Activated naive CD8-positive, alpha-beta T cell treated with anti-CD3 and anti-CD28 coated beads, Interleukin-2, amount 50 U/mL, for 16 hours (primary cell): Measurements from ENCODE around the gene SLC35F1.

ENCODE experiments used
- DNase-seq: peaks from one replicate; pipeline ENCODE4 v3.0.0-alpha.2; 2020; ENCODE audit warnings: low read depth, low spot score

Gene SLC35F1

DNA sequence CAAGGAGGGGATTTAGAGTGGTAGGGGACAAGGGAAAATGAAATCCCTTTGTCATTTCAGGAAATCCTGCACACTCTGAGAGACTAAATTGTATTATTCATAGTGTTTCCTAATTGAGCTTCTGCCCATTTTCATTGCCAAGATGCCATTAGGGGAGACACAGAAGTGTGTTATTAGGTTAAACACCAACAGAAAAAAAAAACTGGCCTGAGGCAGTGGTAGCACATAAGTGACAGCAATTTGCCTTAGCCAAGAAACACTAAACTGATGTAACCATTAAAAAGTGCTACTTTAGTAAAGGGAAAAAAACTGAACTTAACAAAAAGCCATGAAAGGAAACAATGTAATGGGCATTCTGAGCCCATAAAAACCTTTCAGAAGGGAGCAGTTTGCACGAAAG lies 370.6 kb downstream of the SLC35F1 start:
- DNase-seq: no peak

DNA sequence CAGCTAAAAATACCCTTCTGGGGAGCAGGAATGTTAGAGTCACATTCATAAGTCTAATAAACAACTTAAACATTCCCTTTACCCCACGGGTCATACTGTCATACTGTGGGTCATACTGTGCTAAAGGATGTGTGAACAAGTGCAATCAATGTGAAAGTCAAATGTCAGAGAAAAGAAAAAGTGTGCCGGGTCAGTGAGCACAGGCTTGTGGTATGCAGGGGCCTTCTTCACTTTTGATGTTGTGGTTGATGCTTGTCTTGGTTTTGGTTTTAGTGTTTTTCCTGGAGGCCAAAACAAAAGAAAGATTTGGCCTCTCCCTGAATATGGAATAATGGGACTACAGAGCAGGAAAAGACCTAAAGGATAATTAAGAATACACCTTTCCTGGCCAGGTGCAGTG lies 373.1 kb downstream of the SLC35F1 start:
- DNase-seq: no peak

DNA sequence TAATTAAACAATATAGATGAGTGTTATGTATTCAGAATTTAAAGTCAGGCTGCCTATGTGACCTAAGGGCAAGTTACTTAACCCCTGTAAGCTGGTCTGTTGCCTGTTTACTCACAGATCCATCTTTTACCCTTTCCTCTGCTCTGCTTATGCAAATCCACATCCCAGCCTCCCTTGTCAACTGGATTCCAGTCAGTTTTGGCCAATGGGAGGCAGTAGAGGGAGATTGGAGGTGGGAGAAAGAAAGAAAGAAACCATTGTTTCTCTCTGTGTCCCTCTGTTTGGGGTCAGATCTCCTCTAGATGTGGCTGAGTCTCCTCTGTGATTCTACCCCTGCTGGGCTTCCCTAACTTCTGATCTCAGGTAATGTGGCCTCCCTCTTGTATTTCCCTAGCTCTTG lies 374.2 kb downstream of the SLC35F1 start:
- no peak for DNase-seq

DNA sequence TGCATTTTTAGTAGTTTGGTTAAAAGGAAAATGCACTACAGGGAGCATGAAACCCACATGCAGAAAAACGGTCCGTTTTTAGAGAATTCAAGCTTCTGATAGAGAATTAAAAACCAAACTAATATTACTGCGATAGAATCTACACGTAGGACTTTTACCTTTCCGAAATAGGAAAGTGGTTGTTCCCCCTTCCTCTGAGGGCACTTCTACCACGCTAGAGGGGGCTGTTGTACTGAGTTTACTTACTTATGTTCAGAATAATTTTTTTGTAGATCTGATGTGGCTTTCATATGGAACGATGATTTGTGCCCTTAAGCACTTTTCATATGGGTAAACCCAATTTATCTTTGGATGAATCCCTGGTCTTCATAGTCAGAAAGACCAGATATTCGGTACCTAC lies 376.7 kb downstream of the SLC35F1 start:
- DNase-seq: peak; percentile 5

DNA sequence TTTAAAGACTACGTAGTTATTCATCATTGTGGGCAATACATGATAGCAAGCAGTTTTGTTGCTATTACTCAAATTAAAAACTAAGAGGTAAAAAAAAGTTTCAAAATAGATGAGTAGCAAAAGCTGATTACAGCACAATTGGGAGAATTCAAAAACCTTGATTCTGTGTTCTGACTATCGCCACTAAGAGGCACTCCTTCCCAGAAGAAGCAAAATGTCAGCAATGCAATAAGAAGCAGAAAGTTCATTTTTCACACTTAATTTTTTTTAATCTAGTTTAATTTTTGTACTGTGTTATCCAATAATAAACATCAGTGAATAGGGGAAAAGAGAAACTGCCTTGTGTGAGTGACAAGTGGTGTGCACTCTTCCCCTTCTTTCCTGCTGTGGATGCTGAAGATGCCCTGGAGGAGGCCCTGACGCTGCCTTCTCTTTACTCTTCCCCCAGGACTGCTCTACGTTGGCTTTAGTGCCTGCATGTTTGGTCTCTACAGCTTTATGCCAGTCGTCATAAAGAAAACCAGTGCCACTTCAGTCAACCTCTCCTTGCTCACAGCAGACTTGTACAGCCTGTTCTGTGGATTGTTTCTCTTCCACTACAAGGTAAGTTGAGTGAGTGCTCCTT lies 377.8 kb downstream of the SLC35F1 start:
- DNase-seq: no peak

DNA sequence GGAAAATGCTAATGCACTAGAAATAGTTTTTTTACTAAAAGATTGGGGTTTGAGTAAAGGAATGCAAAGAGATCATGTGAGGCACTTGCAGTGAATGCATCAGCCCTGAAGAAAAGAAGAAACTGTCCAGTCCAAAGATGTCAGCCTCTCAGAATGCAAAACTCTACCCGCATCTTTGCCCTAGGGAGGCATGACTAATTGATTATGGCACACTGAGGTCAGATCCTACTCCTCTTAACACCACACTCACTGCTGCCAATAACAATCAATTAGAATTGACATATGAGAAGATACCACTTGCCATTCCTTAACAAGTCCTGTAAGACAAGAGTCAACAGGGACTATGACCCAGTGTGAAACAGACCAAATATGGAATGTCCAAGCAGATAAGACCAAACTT lies 378.7 kb downstream of the SLC35F1 start:
- DNase-seq: no peak

DNA sequence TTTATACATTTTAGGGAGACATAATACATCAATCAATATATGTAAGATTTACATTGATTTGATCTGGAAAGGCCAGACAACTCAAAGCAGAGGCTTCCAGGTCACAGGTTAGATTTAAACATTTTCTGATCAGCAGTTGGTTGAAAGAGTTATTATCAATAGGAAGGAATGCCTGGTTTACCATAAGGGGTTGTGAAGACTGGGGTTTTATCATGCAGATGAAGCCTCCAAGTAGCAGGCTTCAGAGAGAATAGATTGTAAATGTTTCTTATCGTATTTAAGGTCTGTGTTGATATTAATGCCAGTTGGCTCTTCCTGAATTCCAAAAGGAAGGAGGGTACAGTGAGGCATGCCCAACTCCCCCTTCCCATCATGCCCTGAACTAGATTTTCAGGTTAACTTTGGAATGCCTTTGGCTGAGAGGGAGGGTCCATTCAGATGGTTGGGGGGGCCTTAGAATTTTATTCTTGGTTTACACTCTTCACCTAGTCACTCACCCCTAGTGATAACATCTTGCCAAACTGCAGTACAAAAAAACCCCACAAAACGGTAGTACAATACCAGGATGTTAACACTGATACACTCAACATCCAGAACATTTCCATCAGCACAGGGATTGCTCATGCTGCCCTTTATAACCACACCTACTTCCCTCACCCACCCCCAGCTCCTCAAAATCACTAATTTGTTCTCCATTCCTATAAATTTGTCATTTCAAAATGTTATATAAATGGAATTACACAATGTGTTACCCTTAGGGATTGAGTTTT lies 381.5 kb downstream of the SLC35F1 start:
- DNase-seq: no peak

DNA sequence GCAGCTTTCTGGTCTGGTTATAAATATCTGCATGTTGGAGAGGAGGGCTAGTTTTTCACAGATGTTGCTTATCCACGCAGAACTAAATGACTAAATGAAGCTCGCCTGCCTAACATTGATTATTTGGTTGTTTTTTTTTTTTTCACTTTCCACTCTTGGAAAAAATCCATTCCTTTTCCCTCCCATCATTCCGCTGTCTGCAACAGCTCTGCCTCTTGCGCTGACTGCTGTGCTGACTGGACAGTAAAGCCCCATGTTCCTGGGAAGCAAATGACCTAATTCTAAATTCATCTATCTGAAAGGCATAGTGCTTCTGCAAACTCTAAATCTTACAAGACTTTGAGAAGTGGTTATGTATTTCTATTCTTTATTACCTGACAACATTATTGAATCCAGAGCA lies 385.5 kb downstream of the SLC35F1 start:
- DNase-seq: no peak

DNA sequence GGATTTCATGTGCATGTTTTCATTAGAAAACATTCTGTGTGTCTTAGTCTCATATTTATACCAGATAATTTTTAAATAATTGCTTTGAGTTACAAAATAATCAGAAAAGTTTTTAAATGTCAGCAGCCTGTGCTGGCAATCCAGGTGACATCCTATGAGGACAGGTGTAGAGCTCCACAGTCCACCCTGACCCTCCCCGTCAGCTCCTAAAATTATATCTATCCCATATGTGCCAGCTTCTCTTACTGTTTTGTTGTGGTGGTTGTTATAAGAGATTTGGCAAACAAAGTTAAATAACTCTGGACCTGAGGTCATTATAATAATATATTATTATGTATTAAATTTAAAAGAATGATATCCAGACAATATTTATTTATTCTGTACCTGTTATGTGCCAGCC lies 387.8 kb downstream of the SLC35F1 start:
- DNase-seq: no peak

DNA sequence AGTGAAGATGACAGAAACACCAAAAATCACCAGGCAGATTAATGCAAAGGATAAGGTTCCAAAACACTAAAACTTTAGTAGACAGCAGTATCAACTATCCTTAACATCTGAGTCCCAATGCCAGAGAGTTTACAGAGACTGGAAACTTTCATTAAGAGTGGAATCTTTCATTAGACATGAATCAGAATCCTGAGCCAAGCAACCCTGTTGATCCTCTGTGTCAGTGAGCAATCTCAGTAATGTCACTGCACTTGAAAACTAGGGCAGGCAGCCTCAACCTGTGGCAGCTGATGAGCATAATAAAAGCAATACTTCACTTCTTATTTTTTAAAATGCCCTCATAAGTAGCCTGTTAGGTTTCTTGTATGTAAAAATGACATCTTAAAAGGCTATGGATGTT lies 388.3 kb downstream of the SLC35F1 start:
- no peak for DNase-seq

DNA sequence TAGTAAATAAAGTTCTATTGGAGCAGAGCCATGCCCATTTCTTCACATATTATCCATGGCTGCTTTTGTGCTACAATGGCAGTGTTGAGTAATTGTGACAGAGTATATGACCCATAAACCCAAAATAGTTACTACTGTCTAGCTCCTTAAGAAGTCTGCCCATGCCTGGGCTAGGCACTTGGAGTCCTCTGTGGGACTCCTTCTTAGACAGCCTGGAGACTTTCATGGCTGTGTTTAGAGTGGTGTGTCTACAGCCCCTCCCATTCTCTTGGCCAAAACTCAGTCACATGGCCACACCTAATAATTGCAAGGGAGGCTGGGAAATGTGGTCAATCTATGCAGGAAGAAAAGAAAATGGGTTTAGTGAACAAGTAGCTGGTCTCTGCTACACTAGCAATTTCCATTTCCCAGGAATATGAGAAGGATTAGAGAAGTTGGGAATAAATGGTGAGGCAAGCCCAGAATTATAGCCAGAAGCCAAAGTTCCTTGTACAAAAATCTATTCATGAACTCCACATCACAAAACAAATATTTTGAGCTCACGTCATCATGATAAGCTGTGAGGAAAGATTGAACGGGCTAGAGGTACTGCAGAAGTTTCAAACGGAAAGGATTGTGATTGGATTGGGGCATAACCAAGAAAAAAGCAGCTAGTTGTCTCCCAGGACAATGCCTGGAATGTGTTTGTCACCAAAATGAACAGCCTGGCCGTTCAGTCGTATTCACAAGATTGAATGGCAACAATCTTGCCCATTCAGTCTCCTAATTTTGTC lies 389.3 kb downstream of the SLC35F1 start:
- DNase-seq: no peak

DNA sequence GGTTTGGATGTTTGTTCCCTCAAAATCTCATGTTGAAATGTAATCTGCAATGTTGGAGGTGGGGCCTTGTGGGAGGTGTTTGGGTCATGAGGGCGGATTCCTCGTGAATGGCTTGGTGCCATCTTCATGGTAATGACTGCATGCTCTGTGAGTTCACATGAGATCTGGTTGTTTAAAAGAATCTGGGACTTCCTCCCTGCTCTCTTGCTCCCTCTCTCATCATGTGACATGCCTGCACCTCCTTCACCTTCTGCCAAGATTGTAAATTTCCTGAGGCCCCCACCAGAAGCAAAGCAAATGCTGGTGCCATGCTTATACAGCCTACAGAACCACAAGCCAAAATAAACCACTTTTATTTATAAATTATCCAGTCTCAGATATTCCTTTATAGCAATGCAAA lies 390.8 kb downstream of the SLC35F1 start:
- DNase-seq: no peak

DNA sequence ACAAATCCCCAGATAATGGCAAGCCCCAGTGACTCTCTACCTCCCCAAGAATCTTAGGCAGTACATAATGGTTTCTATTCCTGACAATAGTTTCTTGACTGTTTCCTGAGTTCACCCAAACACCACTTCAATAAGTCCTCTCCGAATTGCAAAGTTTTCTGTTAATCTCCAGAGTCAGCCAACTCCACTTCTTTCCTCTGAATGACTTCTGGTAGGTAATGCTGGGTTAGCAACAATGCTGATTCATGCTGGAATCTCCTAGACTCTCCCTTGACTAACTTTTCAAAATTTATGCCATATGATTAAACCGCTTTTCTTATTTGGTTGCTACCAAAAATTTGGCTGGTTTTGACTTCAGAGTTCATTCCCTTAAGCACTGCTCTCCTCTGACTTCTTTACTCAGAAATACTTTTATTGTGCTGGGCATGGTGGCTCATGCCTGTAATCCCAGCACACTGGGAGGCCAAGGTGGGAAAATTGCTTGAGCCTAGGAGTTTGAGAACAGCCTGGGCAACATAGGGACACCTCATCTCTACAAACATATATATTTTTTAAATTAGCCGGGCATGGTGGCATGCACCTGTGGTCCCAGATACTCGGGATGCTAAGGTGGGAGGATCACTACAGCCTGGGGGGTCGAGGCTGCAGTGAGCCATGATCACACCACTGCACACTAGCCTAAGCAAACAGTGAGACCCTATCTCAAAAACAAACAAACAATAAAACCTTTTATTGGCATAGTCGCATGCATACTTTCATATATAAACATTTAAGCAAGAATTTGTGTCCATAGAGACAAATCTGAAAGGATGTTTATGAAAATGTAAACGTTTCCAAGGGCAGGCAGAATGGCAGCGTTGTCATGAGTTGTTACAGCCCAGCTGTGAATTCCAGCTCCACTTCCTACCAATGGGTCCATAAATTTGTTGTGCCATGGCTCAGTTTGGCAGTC lies 391.7 kb downstream of the SLC35F1 start:
- no peak for DNase-seq

DNA sequence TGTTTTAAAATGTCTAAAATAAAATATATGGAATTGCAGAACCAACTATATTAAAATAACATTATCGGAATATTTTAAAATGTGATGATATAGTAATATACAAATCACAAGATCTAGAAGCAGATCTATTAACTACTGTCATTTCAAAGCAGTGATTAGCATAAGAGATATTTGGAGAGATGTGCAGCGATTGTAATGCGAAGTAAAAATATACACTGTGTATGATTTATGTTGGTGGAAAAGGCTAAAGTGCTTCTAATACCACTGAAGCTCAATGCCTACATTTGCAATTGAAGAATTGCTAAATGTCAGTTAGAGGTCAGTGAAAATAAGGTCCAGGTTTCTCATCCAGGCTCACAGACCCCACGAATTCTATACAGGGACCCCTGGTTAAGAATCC lies 392.4 kb downstream of the SLC35F1 start:
- no peak for DNase-seq

DNA sequence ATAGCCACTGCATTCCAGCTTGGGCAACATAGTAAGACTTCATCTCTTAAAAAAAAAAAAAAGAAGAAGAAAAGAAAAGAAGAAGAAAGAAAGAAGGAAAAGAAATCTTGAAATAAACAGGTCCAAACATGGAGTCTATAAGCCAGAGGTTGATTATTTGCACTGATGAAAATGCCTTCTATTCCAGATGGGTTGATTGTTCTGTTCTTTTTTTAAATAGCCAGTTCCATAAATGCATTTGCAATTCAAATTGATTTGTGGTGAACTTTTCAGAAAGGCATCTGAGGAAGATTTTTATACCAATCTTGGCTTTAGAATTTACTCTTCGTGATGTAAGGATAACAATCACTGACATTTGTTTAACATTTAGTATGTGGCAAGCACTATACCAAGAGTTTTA lies 397.3 kb downstream of the SLC35F1 start:
- no peak for DNase-seq

DNA sequence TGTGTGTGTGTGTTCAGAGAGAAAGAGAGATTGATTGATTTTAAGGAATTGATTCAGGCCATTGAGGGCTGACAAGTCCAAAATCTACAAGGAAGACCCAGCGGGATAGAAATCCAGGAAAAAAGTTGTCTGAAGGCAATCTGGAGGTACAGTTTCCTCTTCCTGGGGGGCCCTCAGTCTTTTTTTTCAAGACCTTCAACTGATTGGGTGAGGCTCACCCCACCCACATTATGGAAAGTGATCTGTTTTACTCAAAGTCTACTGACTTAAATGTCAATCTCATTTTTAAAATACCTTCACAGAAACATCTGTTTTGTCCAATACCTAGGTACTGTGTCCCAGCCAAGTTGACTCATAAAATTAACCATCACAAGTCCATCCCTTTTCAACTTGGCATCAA lies 398.0 kb downstream of the SLC35F1 start:
- DNase-seq: no peak

DNA sequence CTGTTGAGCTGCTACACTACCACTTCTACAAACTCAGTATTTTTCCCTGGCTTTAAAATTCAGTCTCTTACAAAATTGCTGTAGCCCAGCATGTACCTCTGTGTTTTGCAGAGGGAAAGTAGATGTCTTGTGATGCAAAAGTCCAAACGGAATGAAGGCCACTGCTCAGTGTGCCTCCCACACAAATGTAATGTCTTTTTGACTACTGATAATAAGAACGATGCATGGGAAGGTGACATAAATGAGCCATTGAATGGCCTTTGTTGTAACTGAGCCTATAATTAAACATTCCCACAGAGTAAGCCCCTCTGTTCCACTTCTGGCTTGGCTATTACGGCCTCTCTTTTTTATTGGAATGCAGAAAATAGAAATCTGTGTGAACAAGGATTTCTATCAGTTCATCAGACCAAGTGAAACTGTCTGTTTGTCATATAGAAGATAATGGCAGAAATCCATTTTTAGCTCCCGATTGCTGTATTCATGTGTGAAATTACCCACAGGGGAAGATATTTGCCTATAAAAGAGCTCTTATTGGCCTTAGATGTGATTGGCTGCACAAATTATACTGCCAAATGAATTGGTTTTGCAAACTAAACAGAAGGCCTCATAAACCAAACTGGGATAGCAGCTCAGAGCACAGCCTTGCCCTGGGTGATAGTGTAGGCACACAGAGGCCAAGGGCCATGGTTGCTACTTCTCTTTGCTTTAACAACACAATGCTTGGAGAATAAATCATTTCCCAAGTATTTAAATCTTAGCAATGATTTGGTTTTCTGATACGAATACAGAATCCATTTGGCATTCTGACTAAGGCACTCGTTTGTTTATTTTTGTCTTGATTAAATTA lies 399.6 kb downstream of the SLC35F1 start:
- no peak for DNase-seq

DNA sequence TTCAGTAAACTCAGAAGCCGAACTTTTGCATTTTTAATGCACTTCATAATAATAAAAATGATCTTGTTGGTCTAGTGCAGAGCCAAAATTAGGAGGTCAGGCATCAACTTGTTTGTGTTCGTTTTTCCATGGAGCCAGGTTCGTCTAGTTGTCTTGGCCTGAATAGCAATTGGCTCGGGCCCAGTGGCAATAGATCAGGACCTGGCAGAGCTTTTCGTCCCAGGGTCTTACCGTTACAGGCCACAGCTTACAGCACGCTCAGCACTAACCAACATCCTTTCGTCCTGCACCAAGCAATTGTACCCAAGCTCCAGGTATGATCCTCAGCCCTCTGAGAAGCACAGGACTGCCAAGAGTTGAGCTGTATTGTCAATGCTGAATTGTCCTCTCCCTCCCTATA lies 400.5 kb downstream of the SLC35F1 start:
- DNase-seq: no peak

DNA sequence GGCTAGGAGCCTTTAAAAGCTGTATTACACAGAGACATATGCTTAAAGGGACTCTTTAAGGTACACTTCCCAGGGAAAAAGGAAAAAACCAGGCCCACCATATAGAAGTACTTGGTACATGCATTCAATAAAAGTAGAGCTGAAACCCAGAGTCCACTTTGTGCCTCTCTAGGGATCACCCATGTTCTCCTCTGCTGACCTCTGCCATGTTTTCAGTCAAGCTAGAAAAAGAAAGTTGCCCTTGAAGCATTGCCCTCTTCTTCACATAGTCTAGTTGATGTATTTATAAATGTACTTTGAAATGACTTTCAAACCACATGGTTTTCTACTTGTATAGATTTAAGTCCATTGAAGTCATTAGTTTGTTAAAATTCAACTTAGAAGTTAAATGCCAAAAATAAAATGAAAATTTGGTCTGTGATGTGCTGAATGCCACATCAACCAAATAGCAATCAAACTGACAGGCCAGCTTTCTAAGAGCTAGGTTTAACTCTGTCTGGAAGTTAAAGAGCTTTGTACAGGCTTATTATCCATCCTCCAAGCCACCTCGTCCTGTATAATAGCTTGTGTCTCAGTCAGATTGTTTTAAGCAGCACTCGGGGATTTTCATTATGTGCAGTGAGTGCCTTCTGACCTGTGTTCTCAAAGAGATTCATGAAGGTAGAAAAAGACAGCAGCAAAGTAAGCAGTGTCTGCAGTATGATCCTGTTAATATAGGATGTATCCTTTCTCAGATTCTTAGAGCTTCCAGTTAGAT lies 402.5 kb downstream of the SLC35F1 start:
- DNase-seq: no peak

DNA sequence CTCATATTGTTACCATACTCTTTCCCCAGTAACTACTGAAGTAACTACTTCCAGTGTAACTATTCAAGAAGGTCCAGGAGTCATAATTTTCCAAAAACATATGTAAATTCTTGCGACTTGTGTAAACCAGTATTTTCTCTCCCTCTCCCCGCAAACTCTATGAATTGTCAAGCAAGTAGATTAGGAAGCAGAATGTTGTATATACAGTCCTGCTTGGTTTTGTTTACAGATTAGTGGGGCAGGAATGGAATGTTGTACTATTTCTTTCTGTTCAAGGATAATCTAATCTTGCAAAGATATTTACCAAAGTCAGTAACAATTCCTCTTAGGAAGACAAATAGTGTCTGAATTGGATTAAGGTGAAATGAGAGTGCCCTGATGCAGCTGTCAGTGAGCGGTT lies 406.1 kb downstream of the SLC35F1 start:
- no peak for DNase-seq
